Endothelial cell of umbilical vein (primary cell): Measurements from ENCODE around the gene MYPN. TPM values are rescaled to one million over a fixed set of nuclear protein-coding genes. Genes with fewer than 3 reads are reported as not detected.
A peak's percentile ranks its signal among the peaks of the same experiment; 100 is the strongest.

Source experiments
- BruUV-seq: library from RNA; stranded (reverse); fragments of 400-500 nt; replicated peaks from 2 replicates; lab custom pipeline; 2021; lab: Mats Ljungman, UMichigan
- CTCF ChIA-PET: fragments of 300-600, 350-600 bp; sonication (Branson Sonifier 250); formaldehyde crosslinking; loops from one replicate; lab custom pipeline; 2021; ENCODE audit warnings: antibody characterized with exemption, inconsistent platforms; lab: Charles Lee
- POLR2A ChIA-PET: fragments of 300-600, 350-600 bp; sonication (Branson Sonifier 250); formaldehyde crosslinking; loops from one replicate; lab custom pipeline; 2021; ENCODE audit warnings: antibody characterized with exemption, inconsistent platforms; lab: Charles Lee
- DNase-seq: peaks from one replicate; pipeline ENCODE4 v3.0.0-alpha.2; 2011; ENCODE audit warnings: low read depth, low spot score
- FAIRE-seq: peaks from 2 replicates; lab custom pipeline; 2011; peaks lifted over from hg19 to GRCh38; lab: Jason Lieb, UNC
- H2AFZ ChIP-seq: 2 replicates; pipeline ENCODE4 v1.6.0; 2012; ENCODE audit warnings: low read depth, low read length, control low read depth, inconsistent platforms
- H3K27ac ChIP-seq: 2 replicates; pipeline ENCODE4 v1.5.1; 2011; ENCODE audit warnings: low read depth, mild to moderate bottlenecking, control low read depth, low read length, moderate library complexity; ENCODE audit not compliant: insufficient read depth
- H3K27me3 ChIP-seq, 2 experiments: 2 replicates each; pipeline versions ENCODE4 v1.6.0 to v1.6.1; 2011; ENCODE audit warnings: low read length in 2 of 2, mixed read lengths in 1 of 2; ENCODE audit not compliant: control insufficient read depth in 2 of 2, insufficient read depth in 2 of 2
- H3K36me3 ChIP-seq, 2 experiments: 2 replicates in 1 of 2; 3 replicates in 1 of 2; pipeline ENCODE4 v1.5.1; 2011; ENCODE audit warnings: low read length in 2 of 2, mild to moderate bottlenecking in 1 of 2, moderate library complexity in 1 of 2; ENCODE audit not compliant: control insufficient read depth in 2 of 2, insufficient read depth in 2 of 2; ENCODE audit errors: extremely low read depth in 1 of 2
- H3K4me1 ChIP-seq: 3 replicates; pipeline ENCODE4 v1.5.1; 2011; ENCODE audit warnings: mild to moderate bottlenecking, low read length; ENCODE audit not compliant: control insufficient read depth, insufficient read depth; ENCODE audit errors: extremely low read depth
- H3K4me2 ChIP-seq: 2 replicates; pipeline ENCODE4 v1.6.1; 2011; ENCODE audit warnings: low read length, control low read depth, mixed read lengths; ENCODE audit not compliant: insufficient read depth
- H3K4me3 ChIP-seq, 3 experiments: fragments of 200-600 bp in 1 of 3; sonication (generic), shearing (Covaris generic) in 1 of 3; replicated peaks in 1 of 3; 2 replicates each; pipeline ENCODE4 v1.5.1; 2011 to 2016; ENCODE audit warnings: control low read depth in 3 of 3, low read length in 3 of 3, mild to moderate bottlenecking in 2 of 3, inconsistent platforms in 1 of 3, low read depth in 1 of 3, moderate library complexity in 1 of 3; ENCODE audit not compliant: insufficient read depth in 1 of 3
- H3K79me2 ChIP-seq: 2 replicates; pipeline ENCODE4 v1.6.0; 2012; ENCODE audit warnings: low read length, inconsistent platforms; ENCODE audit not compliant: control insufficient read depth, insufficient read depth
- H3K9ac ChIP-seq: replicated peaks from 2 replicates; pipeline ENCODE3; 2011; ENCODE audit warnings: low read length, control low read depth; ENCODE audit not compliant: insufficient read depth; ENCODE audit errors: extremely low read depth
- H3K9me1 ChIP-seq: replicated peaks from 3 replicates; pipeline ENCODE4 v1.6.0; 2011; ENCODE audit warnings: mild to moderate bottlenecking, low read length; ENCODE audit not compliant: control insufficient read depth, insufficient read depth; ENCODE audit errors: extremely low read depth
- H3K9me3 ChIP-seq: replicated peaks from 2 replicates; pipeline ENCODE4 v1.5.1; 2012; ENCODE audit warnings: low read length, inconsistent platforms; ENCODE audit not compliant: control insufficient read depth, insufficient read depth
- H4K20me1 ChIP-seq: replicated peaks from 2 replicates; pipeline ENCODE3; 2011; ENCODE audit warnings: mild to moderate bottlenecking, low read length; ENCODE audit not compliant: control insufficient read depth, insufficient read depth; ENCODE audit errors: extremely low read depth
- CTCF ChIP-seq, 2 donors: IDR thresholded peaks; 1 replicate in 1 of 2; 2 replicates in 1 of 2; pipeline ENCODE4 v1.5.1; 2011; ENCODE audit warnings: low read length in 2 of 2, mild to moderate bottlenecking in 2 of 2, moderate library complexity in 2 of 2, control low read depth in 1 of 2, inconsistent platforms in 1 of 2, low read depth in 1 of 2; ENCODE audit not compliant: insufficient read depth in 1 of 2; ENCODE audit errors: extremely low read depth in 1 of 2
- EZH2 ChIP-seq: IDR thresholded peaks from 2 replicates; pipeline ENCODE4 v1.6.1; 2012; ENCODE audit warnings: borderline replicate concordance, low read depth, mild to moderate bottlenecking, moderate library complexity, low read length, inconsistent platforms; ENCODE audit not compliant: severe bottlenecking
- FOS ChIP-seq: IDR thresholded peaks from 2 replicates; pipeline ENCODE4 v1.6.1; 2011; ENCODE audit warnings: mild to moderate bottlenecking, low read length, moderate library complexity, borderline replicate concordance; ENCODE audit not compliant: insufficient read depth
- GATA2 ChIP-seq: IDR thresholded peaks from 2 replicates; pipeline ENCODE4 v1.7.0; 2011; ENCODE audit warnings: low read depth, mild to moderate bottlenecking, moderate library complexity, mixed read lengths, low read length; ENCODE audit not compliant: insufficient read length, insufficient read depth
- MAX ChIP-seq: IDR thresholded peaks from 2 replicates; pipeline ENCODE4 v1.6.1; 2011; ENCODE audit not compliant: insufficient read depth, insufficient read length
- MYC ChIP-seq: IDR thresholded peaks from one replicate; pipeline ENCODE4 v1.6.1; 2011; ENCODE audit warnings: mild to moderate bottlenecking, low read depth, low read length
- POLR2AphosphoS5 ChIP-seq: IDR thresholded peaks from 2 replicates; pipeline ENCODE4 v1.6.1; 2012; ENCODE audit warnings: low read depth, mild to moderate bottlenecking, control low read depth, low read length, moderate library complexity; ENCODE audit not compliant: insufficient read depth
- dilution Hi-C: fragments of 300-500 bp; cut with MboI; formaldehyde crosslinking; loops from one replicate; pipeline ENCODE4 v1.15.0; 2019; ENCODE audit warnings: low sequenced_read_pairs; ENCODE audit not compliant: extremely low pct_ligation_motif_present
- intact Hi-C: fragments of 100-400 bp; cut with micrococcal nuclease; formaldehyde crosslinking; loops from one replicate; pipeline ENCODE4 v1.10.0; 2022
- polyA plus RNA-seq, 4 experiments: library from polyadenylated mRNA; depleted of rRNA in 3 of 4; stranded (reverse) in 3 of 4; unstranded in 1 of 4; fragments of >200 nt; gene quantifications; 2 replicates each; pipeline versions ENCODE4 v1.2.1 to v1.2.3, GENCODE V29; 2011 to 2012; ENCODE audit warnings: missing spikeins in 1 of 4
- total RNA-seq: library from RNA; stranded (reverse); gene quantifications from 2 replicates; pipeline ENCODE4 v1.2.3, GENCODE V29; 2021

The MYPN gene
- total and polyA plus RNA-seq, 2 donors (not counting 3 experiments of a cell fraction or from before 2014, with no cell fraction given), result 0.01 TPM; not detected in 1

- no peaks in the 10 kb centered on the region for H3K9me1 ChIP-seq
- H3K9me3 ChIP-seq, result no peaks in the 10 kb centered on the region
- POLR2A ChIA-PET, result interaction anchor here (0.6 to 0.9 kb wide), 2 partner anchors 101 to 305 kb away, joined by 3 read pairs; partner anchors contain the start of gene HNRNPH3
- H3K36me3 ChIP-seq, result no peaks in the 10 kb centered on the region
- H3K4me1 ChIP-seq, result peaks cover 12% of the 10 kb centered on the region
- intact Hi-C loops, result no loop called here
- dilution Hi-C loops, result no loop called here
- no peak for TF ChIP-seq FOS
- no peak for TF ChIP-seq MYC
- peak; percentile 49 for TF ChIP-seq EZH2
- TF ChIP-seq GATA2, result no peak
- peak; percentile 5 to 45 for TF ChIP-seq CTCF (IDR thresholded peaks at IDR 0.05; ENCODE audit: extremely low read depth in 1 of 2, insufficient read depth in 1 of 2, low read depth in 1 of 2, low read length in 2 of 2)
- no peak for TF ChIP-seq MAX
- TF ChIP-seq POLR2AphosphoS5, result no peak
- H3K27me3 ChIP-seq, result peaks cover 25 to 29% of the 10 kb centered on the region in 2 experiments
- no TSS peak for BruUV-seq
- DNase-seq, result peak; percentile 81
- peak overlapping the region; percentile 62 for H3K9ac ChIP-seq
- H4K20me1 ChIP-seq, result no peaks in the 10 kb centered on the region
- peak; percentile 77 for FAIRE-seq
- H3K27ac ChIP-seq, result no peak overlapping the region
- H3K4me2 ChIP-seq, result peak overlapping the region; percentile 82
- peak overlapping the region; percentile 96 for H2AFZ ChIP-seq
- H3K4me3 ChIP-seq, result peak overlapping the region; percentile 37 to 72 (median 58)
- CTCF ChIA-PET, result interaction anchor here (0.8 to 4.2 kb wide), 8 partner anchors 10 to 117 kb away, joined by 3 to 38 read pairs (median 4); no protein-coding TSS in a partner anchor
- no peaks in the 10 kb centered on the region for H3K79me2 ChIP-seq
These were observed 122.0 kb downstream of the MYPN start for GRCh38 chr10:68231106-68231816.
